Dorsolateral prefrontal cortex (tissue), 118 donors: ENCODE data around the gene LRWD1. TPM values are rescaled to one million over a fixed set of nuclear protein-coding genes. Genes with fewer than 3 reads are reported as not detected.

ENCODE experiments used
- microRNA-seq, 43 experiments: library from miRNA; unstranded; fragments of <30 nt; microRNA quantifications; one replicate each; pipeline ENCODE4 v1.2.0, GENCODE V29; 2022
- total RNA-seq, 120 experiments: library from RNA; stranded (reverse); gene quantifications; one replicate each; pipeline versions ENCODE4 v1.2.3 to v1.2.4, GENCODE V29; 2022

Gene LRWD1
- total RNA-seq, 120 experiments from 2014 or later = 14.1 to 36.1 (median 21.8) TPM

Small RNAs within 50 kb of the gene (microRNA-seq; reads per million reads assigned to microRNA genes)
- gene MIR4467 = 0 to 3.8 (median 0) reads per million in 43 experiments
- gene MIR5090 = 0.69 to 20.4 (median 3.9) reads per million in 43 experiments

Other genes starting within 250 kb of the LRWD1 start
- 10 to 100 TPM in 22 of 120 experiments, 1 to 10 TPM in 98; 2.5 to 15.8 (median 7.9) TPM for gene SH2B2, start 178.1 kb upstream of the LRWD1 start, total RNA-seq
- under 1 TPM in 3 of 120 experiments, not detected in 117; 0.39 to 0.55 (median 0.45) TPM for gene SPDYE6, start 108.5 kb upstream of the LRWD1 start, total RNA-seq
- 10 to 100 TPM; 18.7 to 51.2 (median 29.6) TPM for gene PRKRIP1, start 68.6 kb upstream of the LRWD1 start, total RNA-seq
- gene ORAI2, start 31.4 kb upstream of the LRWD1 start, total RNA-seq = 10 to 100 TPM; 18.2 to 90.7 (median 42.4) TPM
- 10 to 100 TPM; 10.9 to 25.9 (median 16.9) TPM for gene ALKBH4, start 121 bp upstream of the LRWD1 start, total RNA-seq
- gene POLR2J, start 13.9 kb downstream of the LRWD1 start, total RNA-seq = 10 to 100 TPM; 24.6 to 54.2 (median 35.4) TPM
- 10 to 100 TPM; 10.1 to 61.2 (median 26.8) TPM for gene RASA4B, start 52.8 kb downstream of the LRWD1 start, total RNA-seq
- 10 to 100 TPM in 119 of 120 experiments, 1 to 10 TPM in 1; 8.1 to 75.6 (median 28.3) TPM for gene UPK3BL2, start 78.7 kb downstream of the LRWD1 start, total RNA-seq
- gene SPDYE2, start 86.2 kb downstream of the LRWD1 start, total RNA-seq = 1 to 10 TPM in 11 of 120 experiments, under 1 TPM in 52, not detected in 57; 0.28 to 1.5 (median 0.59) TPM
- 100 to 1,000 TPM in 1 of 120 experiments, 10 to 100 TPM in 119; 22.4 to 101 (median 57.5) TPM for gene POLR2J3, start 107.6 kb downstream of the LRWD1 start, total RNA-seq
- 100 to 1,000 TPM in 40 of 120 experiments, 10 to 100 TPM in 80; 39.2 to 188 (median 86.8) TPM for gene RASA4, start 151.8 kb downstream of the LRWD1 start, total RNA-seq
- 10 to 100 TPM in 105 of 120 experiments, 1 to 10 TPM in 12, under 1 TPM in 1, not detected in 2; 0.54 to 69.1 (median 24.8) TPM for gene UPK3BL1, start 177.8 kb downstream of the LRWD1 start, total RNA-seq
- under 1 TPM in 1 of 120 experiments, not detected in 119; 0.43 TPM for gene SPDYE2B, start 185.3 kb downstream of the LRWD1 start, total RNA-seq
- gene POLR2J2, start 206.7 kb downstream of the LRWD1 start, total RNA-seq = 10 to 100 TPM in 113 of 120 experiments, 1 to 10 TPM in 7; 5.8 to 39.8 (median 18.4) TPM